Endothelial cell of umbilical vein (primary cell): ENCODE data around the gene ABTB2. TPM values are rescaled to one million over a fixed set of nuclear protein-coding genes. Genes with fewer than 3 reads are reported as not detected.

Source experiments
- BruUV-seq: library from RNA; stranded (reverse); fragments of 400-500 nt; replicated peaks from 2 replicates; lab custom pipeline; 2021; lab: Mats Ljungman, UMichigan
- CTCF ChIA-PET: fragments of 300-600, 350-600 bp; sonication (Branson Sonifier 250); formaldehyde crosslinking; loops from one replicate; lab custom pipeline; 2021; ENCODE audit warnings: antibody characterized with exemption, inconsistent platforms; lab: Charles Lee
- POLR2A ChIA-PET: fragments of 300-600, 350-600 bp; sonication (Branson Sonifier 250); formaldehyde crosslinking; loops from one replicate; lab custom pipeline; 2021; ENCODE audit warnings: antibody characterized with exemption, inconsistent platforms; lab: Charles Lee
- DNase-seq: peaks from one replicate; pipeline ENCODE4 v3.0.0-alpha.2; 2011; ENCODE audit warnings: low read depth, low spot score
- FAIRE-seq: peaks from 2 replicates; lab custom pipeline; 2011; peaks lifted over from hg19 to GRCh38; lab: Jason Lieb, UNC
- H2AFZ ChIP-seq: 2 replicates; pipeline ENCODE4 v1.6.0; 2012; ENCODE audit warnings: low read depth, low read length, control low read depth, inconsistent platforms
- H3K27ac ChIP-seq: 2 replicates; pipeline ENCODE4 v1.5.1; 2011; ENCODE audit warnings: low read depth, mild to moderate bottlenecking, control low read depth, low read length, moderate library complexity; ENCODE audit not compliant: insufficient read depth
- H3K27me3 ChIP-seq, 2 experiments: 2 replicates each; pipeline versions ENCODE4 v1.6.0 to v1.6.1; 2011; ENCODE audit warnings: low read length in 2 of 2, mixed read lengths in 1 of 2; ENCODE audit not compliant: control insufficient read depth in 2 of 2, insufficient read depth in 2 of 2
- H3K36me3 ChIP-seq, 2 experiments: 2 replicates in 1 of 2; 3 replicates in 1 of 2; pipeline ENCODE4 v1.5.1; 2011; ENCODE audit warnings: low read length in 2 of 2, mild to moderate bottlenecking in 1 of 2, moderate library complexity in 1 of 2; ENCODE audit not compliant: control insufficient read depth in 2 of 2, insufficient read depth in 2 of 2; ENCODE audit errors: extremely low read depth in 1 of 2
- H3K4me1 ChIP-seq: 3 replicates; pipeline ENCODE4 v1.5.1; 2011; ENCODE audit warnings: mild to moderate bottlenecking, low read length; ENCODE audit not compliant: control insufficient read depth, insufficient read depth; ENCODE audit errors: extremely low read depth
- H3K4me2 ChIP-seq: 2 replicates; pipeline ENCODE4 v1.6.1; 2011; ENCODE audit warnings: low read length, control low read depth, mixed read lengths; ENCODE audit not compliant: insufficient read depth
- H3K4me3 ChIP-seq, 3 experiments: fragments of 200-600 bp in 1 of 3; sonication (generic), shearing (Covaris generic) in 1 of 3; replicated peaks in 1 of 3; 2 replicates each; pipeline ENCODE4 v1.5.1; 2011 to 2016; ENCODE audit warnings: control low read depth in 3 of 3, low read length in 3 of 3, mild to moderate bottlenecking in 2 of 3, inconsistent platforms in 1 of 3, low read depth in 1 of 3, moderate library complexity in 1 of 3; ENCODE audit not compliant: insufficient read depth in 1 of 3
- H3K79me2 ChIP-seq: 2 replicates; pipeline ENCODE4 v1.6.0; 2012; ENCODE audit warnings: low read length, inconsistent platforms; ENCODE audit not compliant: control insufficient read depth, insufficient read depth
- H3K9ac ChIP-seq: replicated peaks from 2 replicates; pipeline ENCODE3; 2011; ENCODE audit warnings: low read length, control low read depth; ENCODE audit not compliant: insufficient read depth; ENCODE audit errors: extremely low read depth
- H3K9me1 ChIP-seq: replicated peaks from 3 replicates; pipeline ENCODE4 v1.6.0; 2011; ENCODE audit warnings: mild to moderate bottlenecking, low read length; ENCODE audit not compliant: control insufficient read depth, insufficient read depth; ENCODE audit errors: extremely low read depth
- H3K9me3 ChIP-seq: replicated peaks from 2 replicates; pipeline ENCODE4 v1.5.1; 2012; ENCODE audit warnings: low read length, inconsistent platforms; ENCODE audit not compliant: control insufficient read depth, insufficient read depth
- H4K20me1 ChIP-seq: replicated peaks from 2 replicates; pipeline ENCODE3; 2011; ENCODE audit warnings: mild to moderate bottlenecking, low read length; ENCODE audit not compliant: control insufficient read depth, insufficient read depth; ENCODE audit errors: extremely low read depth
- EZH2 ChIP-seq: IDR thresholded peaks from 2 replicates; pipeline ENCODE4 v1.6.1; 2012; ENCODE audit warnings: borderline replicate concordance, low read depth, mild to moderate bottlenecking, moderate library complexity, low read length, inconsistent platforms; ENCODE audit not compliant: severe bottlenecking
- FOS ChIP-seq: IDR thresholded peaks from 2 replicates; pipeline ENCODE4 v1.6.1; 2011; ENCODE audit warnings: mild to moderate bottlenecking, low read length, moderate library complexity, borderline replicate concordance; ENCODE audit not compliant: insufficient read depth
- GATA2 ChIP-seq: IDR thresholded peaks from 2 replicates; pipeline ENCODE4 v1.7.0; 2011; ENCODE audit warnings: low read depth, mild to moderate bottlenecking, moderate library complexity, mixed read lengths, low read length; ENCODE audit not compliant: insufficient read length, insufficient read depth
- JUN ChIP-seq: IDR thresholded peaks from 2 replicates; pipeline ENCODE4 v1.6.1; 2011; ENCODE audit warnings: borderline replicate concordance, low read depth; ENCODE audit not compliant: insufficient read length, insufficient read depth
- MYC ChIP-seq: IDR thresholded peaks from one replicate; pipeline ENCODE4 v1.6.1; 2011; ENCODE audit warnings: mild to moderate bottlenecking, low read depth, low read length
- POLR2A ChIP-seq: IDR thresholded peaks from 2 replicates; pipeline ENCODE4 v1.6.1; 2012; ENCODE audit warnings: low read depth, mild to moderate bottlenecking, control low read depth, low read length
- POLR2AphosphoS5 ChIP-seq: IDR thresholded peaks from 2 replicates; pipeline ENCODE4 v1.6.1; 2012; ENCODE audit warnings: low read depth, mild to moderate bottlenecking, control low read depth, low read length, moderate library complexity; ENCODE audit not compliant: insufficient read depth
- dilution Hi-C: fragments of 300-500 bp; cut with MboI; formaldehyde crosslinking; loops from one replicate; pipeline ENCODE4 v1.15.0; 2019; ENCODE audit warnings: low sequenced_read_pairs; ENCODE audit not compliant: extremely low pct_ligation_motif_present
- intact Hi-C: fragments of 100-400 bp; cut with micrococcal nuclease; formaldehyde crosslinking; loops from one replicate; pipeline ENCODE4 v1.10.0; 2022
- polyA plus RNA-seq, 4 experiments: library from polyadenylated mRNA; depleted of rRNA in 3 of 4; stranded (reverse) in 3 of 4; unstranded in 1 of 4; fragments of >200 nt; gene quantifications; 2 replicates each; pipeline versions ENCODE4 v1.2.1 to v1.2.3, GENCODE V29; 2011 to 2012; ENCODE audit warnings: missing spikeins in 1 of 4
- total RNA-seq: library from RNA; stranded (reverse); gene quantifications from 2 replicates; pipeline ENCODE4 v1.2.3, GENCODE V29; 2021
- TF ChIP-seq, protein P1 (sequence below), 2 donors: IDR thresholded peaks; 1 replicate in 1 of 2; 2 replicates in 1 of 2; pipeline ENCODE4 v1.5.1; 2011; ENCODE audit warnings: low read length in 2 of 2, mild to moderate bottlenecking in 2 of 2, moderate library complexity in 2 of 2, control low read depth in 1 of 2, inconsistent platforms in 1 of 2, low read depth in 1 of 2; ENCODE audit not compliant: insufficient read depth in 1 of 2; ENCODE audit errors: extremely low read depth in 1 of 2
- TF ChIP-seq, protein P2 (sequence below): IDR thresholded peaks from 2 replicates; pipeline ENCODE4 v1.6.1; 2011; ENCODE audit not compliant: insufficient read depth, insufficient read length

The ABTB2 gene
- total and polyA plus RNA-seq, 2 donors (not counting 3 experiments of a cell fraction or from before 2014, with no cell fraction given): 0.11 to 0.14 TPM

DNA sequence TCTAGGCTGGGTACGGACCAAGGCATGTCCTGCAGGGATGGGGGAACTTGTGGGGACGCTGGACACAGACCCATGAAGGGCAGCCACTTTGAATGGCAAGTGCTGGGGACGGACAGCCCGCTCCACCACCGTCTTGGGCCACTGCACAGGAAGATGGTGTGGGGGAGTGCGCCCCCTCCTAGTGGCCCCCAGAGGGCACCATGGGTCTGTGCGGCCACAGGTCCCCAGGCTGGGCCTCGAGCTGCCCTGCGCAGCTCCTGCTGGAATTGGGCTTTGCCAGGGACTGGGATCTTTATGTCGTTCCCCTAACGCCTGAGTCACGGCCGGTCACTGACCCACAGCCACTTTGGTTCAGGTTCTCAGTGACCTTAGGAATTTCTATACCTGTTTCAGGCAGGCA lies 208.0 kb downstream of the ABTB2 start:
- TF ChIP-seq POLR2AphosphoS5: no peak
- no peak overlapping the region for H3K4me2 ChIP-seq
- intact Hi-C loops: no loop called here
- no peak overlapping the region for H3K9ac ChIP-seq
- H3K79me2 ChIP-seq: no peaks in the 10 kb centered on the region
- BruUV-seq: no TSS peak
- no peaks in the 10 kb centered on the region for H3K4me1 ChIP-seq
- no peaks in the 10 kb centered on the region for H3K9me1 ChIP-seq
- H3K36me3 ChIP-seq: peaks cover 11 to 18% of the 10 kb centered on the region in 2 experiments
- H3K27ac ChIP-seq: no peak overlapping the region
- CTCF ChIA-PET: interaction anchor here (0.5 to 2.2 kb wide), 5 partner anchors 25 to 344 kb away, joined by 3 to 8 read pairs (median 4); partner anchors contain the start of gene ABTB2
- POLR2A ChIA-PET: no interaction called here
- H4K20me1 ChIP-seq: no peaks in the 10 kb centered on the region
- H3K4me3 ChIP-seq: no peak overlapping the region
- no peaks in the 10 kb centered on the region for H3K9me3 ChIP-seq
- dilution Hi-C loops: no loop called here
- FAIRE-seq (no peak), DNase-seq (no peak)
- H2AFZ ChIP-seq: no peak overlapping the region
- H3K27me3 ChIP-seq: no peaks in the 10 kb centered on the region

GRCh38 chr11:34149274-34149673 lies 208.5 kb downstream of the ABTB2 start:
- no peaks in the 10 kb centered on the region for H3K27me3 ChIP-seq
- DNase-seq (no peak), FAIRE-seq (no peak)
- H3K36me3 ChIP-seq: peaks cover 13 to 18% of the 10 kb centered on the region in 2 experiments
- POLR2A ChIA-PET: no interaction called here
- no peak overlapping the region for H2AFZ ChIP-seq
- TF ChIP-seq, protein P1, sequence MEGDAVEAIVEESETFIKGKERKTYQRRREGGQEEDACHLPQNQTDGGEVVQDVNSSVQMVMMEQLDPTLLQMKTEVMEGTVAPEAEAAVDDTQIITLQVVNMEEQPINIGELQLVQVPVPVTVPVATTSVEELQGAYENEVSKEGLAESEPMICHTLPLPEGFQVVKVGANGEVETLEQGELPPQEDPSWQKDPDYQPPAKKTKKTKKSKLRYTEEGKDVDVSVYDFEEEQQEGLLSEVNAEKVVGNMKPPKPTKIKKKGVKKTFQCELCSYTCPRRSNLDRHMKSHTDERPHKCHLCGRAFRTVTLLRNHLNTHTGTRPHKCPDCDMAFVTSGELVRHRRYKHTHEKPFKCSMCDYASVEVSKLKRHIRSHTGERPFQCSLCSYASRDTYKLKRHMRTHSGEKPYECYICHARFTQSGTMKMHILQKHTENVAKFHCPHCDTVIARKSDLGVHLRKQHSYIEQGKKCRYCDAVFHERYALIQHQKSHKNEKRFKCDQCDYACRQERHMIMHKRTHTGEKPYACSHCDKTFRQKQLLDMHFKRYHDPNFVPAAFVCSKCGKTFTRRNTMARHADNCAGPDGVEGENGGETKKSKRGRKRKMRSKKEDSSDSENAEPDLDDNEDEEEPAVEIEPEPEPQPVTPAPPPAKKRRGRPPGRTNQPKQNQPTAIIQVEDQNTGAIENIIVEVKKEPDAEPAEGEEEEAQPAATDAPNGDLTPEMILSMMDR (IDR thresholded peaks at IDR 0.05; ENCODE audit: extremely low read depth in 1 of 2, insufficient read depth in 1 of 2, low read depth in 1 of 2, low read length in 2 of 2): no peak
- no peak for TF ChIP-seq GATA2
- no peak for TF ChIP-seq EZH2
- TF ChIP-seq POLR2AphosphoS5: no peak
- TF ChIP-seq POLR2A: no peak
- TF ChIP-seq, protein P2, sequence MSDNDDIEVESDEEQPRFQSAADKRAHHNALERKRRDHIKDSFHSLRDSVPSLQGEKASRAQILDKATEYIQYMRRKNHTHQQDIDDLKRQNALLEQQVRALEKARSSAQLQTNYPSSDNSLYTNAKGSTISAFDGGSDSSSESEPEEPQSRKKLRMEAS: no peak
- TF ChIP-seq JUN: no peak
- TF ChIP-seq MYC: no peak
- no peak for TF ChIP-seq FOS
- CTCF ChIA-PET: interaction anchor here (1.0 to 2.2 kb wide), 3 partner anchors 209 to 343 kb away, joined by 3 to 8 read pairs (median 4); partner anchors contain the start of gene ABTB2
- no peak overlapping the region for H3K4me2 ChIP-seq
- no peak overlapping the region for H3K27ac ChIP-seq
- H3K9me1 ChIP-seq: no peaks in the 10 kb centered on the region
- no peaks in the 10 kb centered on the region for H3K4me1 ChIP-seq
- H4K20me1 ChIP-seq: no peaks in the 10 kb centered on the region
- no peak overlapping the region for H3K9ac ChIP-seq
- intact Hi-C loops: no loop called here
- dilution Hi-C loops: no loop called here
- H3K79me2 ChIP-seq: no peaks in the 10 kb centered on the region
- no TSS peak for BruUV-seq
- H3K9me3 ChIP-seq: no peaks in the 10 kb centered on the region
- no peak overlapping the region for H3K4me3 ChIP-seq
